SK-N-SH treated with all-trans-retinoic acid at 6 μM for 48 hours (cell line): Measurements from ENCODE around the gene CHKA.
A peak's percentile ranks its signal among the peaks of the same experiment; 100 is the strongest.

Source experiments
- ATAC-seq: fragments of 200-7000 bp; cut with Tn5 transposase; 3 replicates; pipeline ENCODE4 v1.9.1; 2020; ENCODE audit warnings: mild to moderate bottlenecking, moderate library complexity
- ARNTL ChIP-seq: fragments of 450-650 bp; formaldehyde crosslinking; IDR thresholded peaks from 2 replicates; pipeline ENCODE4 v1.5.0; 2020; ENCODE audit warnings: low read depth, mild to moderate bottlenecking, moderate library complexity, borderline replicate concordance
- BACH2 ChIP-seq: fragments of 250-450 bp; sonication (Bioruptor Pico); IDR thresholded peaks from 2 replicates; pipeline ENCODE4 v1.9.0; 2021; ENCODE audit warnings: mild to moderate bottlenecking, borderline replicate concordance
- CREB5 ChIP-seq: fragments of 250-450 bp; sonication (Bioruptor Pico); IDR thresholded peaks from 2 replicates; pipeline ENCODE4 v1.5.1; 2020; ENCODE audit warnings: low read depth, mild to moderate bottlenecking, moderate library complexity
- CSDC2 ChIP-seq: fragments of 250-450 bp; sonication (Bioruptor Pico); IDR thresholded peaks from 2 replicates; pipeline ENCODE4 v1.5.0; 2020; ENCODE audit warnings: mild to moderate bottlenecking, moderate library complexity
- GLIS3 ChIP-seq: fragments of 250-450 bp; sonication (Bioruptor Pico); IDR thresholded peaks from 2 replicates; pipeline ENCODE4 v1.5.0; 2020; ENCODE audit warnings: mild to moderate bottlenecking, moderate library complexity
- OSR1 ChIP-seq: fragments of 250-450 bp; sonication (Bioruptor Pico); IDR thresholded peaks from 2 replicates; pipeline ENCODE4 v1.8.0; 2022; ENCODE audit warnings: moderate library complexity, mild to moderate bottlenecking, inconsistent platforms
- PPARA ChIP-seq: fragments of 250-450 bp; sonication (Bioruptor Pico); IDR thresholded peaks from 2 replicates; pipeline ENCODE4 v1.5.0; 2020; ENCODE audit warnings: mild to moderate bottlenecking, borderline replicate concordance
- RARB ChIP-seq: fragments of 250-450 bp; sonication (Bioruptor Pico); IDR thresholded peaks from 2 replicates; pipeline ENCODE4 v1.8.0; 2021; ENCODE audit warnings: mild to moderate bottlenecking, moderate library complexity
- SNAI2 ChIP-seq: fragments of 250-450 bp; sonication (Bioruptor Pico); IDR thresholded peaks from 2 replicates; pipeline ENCODE4 v1.5.0; 2020; ENCODE audit warnings: mild to moderate bottlenecking, moderate library complexity
- TOX ChIP-seq: fragments of 250-450 bp; sonication (Bioruptor Pico); IDR thresholded peaks from 2 replicates; pipeline ENCODE4 v1.8.0; 2021; ENCODE audit warnings: mild to moderate bottlenecking, moderate library complexity, borderline replicate concordance
- TSHZ2 ChIP-seq: fragments of 250-450 bp; sonication (Bioruptor Pico); IDR thresholded peaks from 2 replicates; pipeline ENCODE4 v1.5.0; 2020; ENCODE audit warnings: mild to moderate bottlenecking, moderate library complexity
- ZC3H10 ChIP-seq: fragments of 250-450 bp; sonication (Bioruptor Pico); IDR thresholded peaks from 2 replicates; pipeline ENCODE4 v1.5.1; 2021; ENCODE audit warnings: mild to moderate bottlenecking, moderate library complexity
- ZFP30 ChIP-seq: fragments of 450-650 bp; formaldehyde crosslinking; IDR thresholded peaks from 2 replicates; pipeline ENCODE4 v1.5.0; 2022; ENCODE audit warnings: mild to moderate bottlenecking, moderate library complexity
- ZNF565 ChIP-seq: fragments of 450-650 bp; formaldehyde crosslinking; conservative IDR thresholded peaks from 2 replicates; pipeline ENCODE4 v1.5.0; 2020; ENCODE audit warnings: low read depth, mild to moderate bottlenecking, moderate library complexity
- ZNF70 ChIP-seq: fragments of 450-650 bp; formaldehyde crosslinking; IDR thresholded peaks from 2 replicates; pipeline ENCODE4 v1.5.0; 2020; ENCODE audit warnings: mild to moderate bottlenecking, moderate library complexity
- TF ChIP-seq, protein P1 (sequence below): fragments of 250-450 bp; sonication (Bioruptor Pico); IDR thresholded peaks from 2 replicates; pipeline ENCODE4 v1.8.0; 2021; ENCODE audit warnings: low read depth, mild to moderate bottlenecking, moderate library complexity, borderline replicate concordance
- TF ChIP-seq, protein P2 (sequence below): fragments of 250-450 bp; sonication (Bioruptor Pico); IDR thresholded peaks from 2 replicates; pipeline ENCODE4 v1.8.0; 2020; ENCODE audit warnings: mild to moderate bottlenecking, moderate library complexity, borderline replicate concordance

The CHKA gene

GRCh38 chr11:68021167-68021787, 99.9 kb downstream of the CHKA start (continued):
- TF ChIP-seq CREB5 (CRISPR knock-in tag), result no peak
- TF ChIP-seq PPARA (CRISPR knock-in tag), result no peak
- TF ChIP-seq CSDC2 (CRISPR knock-in tag), result no peak
- TF ChIP-seq ZNF565 (CRISPR knock-in tag), result no peak

DNA sequence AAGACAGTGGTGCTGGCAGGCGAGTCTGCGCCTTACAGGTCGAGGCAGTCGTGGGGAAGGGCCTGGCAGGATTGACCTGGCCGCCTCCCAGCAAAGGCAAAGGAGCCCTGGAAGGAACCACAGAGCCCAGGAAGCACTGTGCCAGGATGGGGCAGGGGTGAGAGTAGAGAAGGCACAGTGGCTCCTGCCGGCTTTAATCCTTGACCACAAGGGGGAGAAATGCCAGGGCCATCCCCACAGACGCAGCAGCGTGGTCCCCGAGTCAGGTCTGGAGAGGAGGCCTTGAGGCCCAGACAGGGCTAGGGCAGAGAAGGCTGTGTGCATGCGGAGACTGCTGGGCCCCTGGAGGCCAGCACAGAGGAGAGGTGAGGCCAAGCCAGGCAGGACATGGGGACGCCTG, 100.6 kb downstream of the CHKA start:
- TF ChIP-seq ZFP30 (CRISPR knock-in tag) (no peak), RARB (no peak), ZC3H10 (CRISPR knock-in tag) (no peak), TOX (no peak)
- TF ChIP-seq, protein P1, sequence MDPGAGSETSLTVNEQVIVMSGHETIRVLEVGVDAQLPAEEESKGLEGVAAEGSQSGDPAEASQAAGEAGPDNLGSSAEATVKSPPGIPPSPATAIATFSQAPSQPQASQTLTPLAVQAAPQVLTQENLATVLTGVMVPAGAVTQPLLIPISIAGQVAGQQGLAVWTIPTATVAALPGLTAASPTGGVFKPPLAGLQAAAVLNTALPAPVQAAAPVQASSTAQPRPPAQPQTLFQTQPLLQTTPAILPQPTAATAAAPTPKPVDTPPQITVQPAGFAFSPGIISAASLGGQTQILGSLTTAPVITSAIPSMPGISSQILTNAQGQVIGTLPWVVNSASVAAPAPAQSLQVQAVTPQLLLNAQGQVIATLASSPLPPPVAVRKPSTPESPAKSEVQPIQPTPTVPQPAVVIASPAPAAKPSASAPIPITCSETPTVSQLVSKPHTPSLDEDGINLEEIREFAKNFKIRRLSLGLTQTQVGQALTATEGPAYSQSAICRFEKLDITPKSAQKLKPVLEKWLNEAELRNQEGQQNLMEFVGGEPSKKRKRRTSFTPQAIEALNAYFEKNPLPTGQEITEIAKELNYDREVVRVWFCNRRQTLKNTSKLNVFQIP (CRISPR knock-in tag), result no peak
- peak; percentile 84 for ATAC-seq

DNA sequence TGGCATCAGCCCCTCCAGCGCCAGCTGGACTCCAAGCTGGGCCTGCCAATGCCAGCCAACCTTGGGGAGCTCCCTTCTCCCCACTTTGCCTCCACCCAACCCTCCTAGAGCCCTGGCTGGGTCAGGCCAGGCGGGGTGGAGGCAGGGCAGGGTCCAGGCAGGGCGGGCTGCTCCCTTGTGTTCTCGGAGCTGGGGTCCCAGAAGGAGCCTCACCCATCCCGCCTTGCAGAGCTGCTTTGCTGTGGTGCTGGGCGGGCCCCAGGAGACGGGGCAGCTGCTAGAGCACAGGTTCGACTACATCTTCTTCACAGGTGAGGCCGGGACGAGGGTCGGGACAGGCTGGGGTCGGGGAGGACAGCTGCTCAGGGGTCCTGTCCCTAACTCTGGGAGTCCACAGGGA, 101.7 kb downstream of the CHKA start:
- ATAC-seq, result no peak
- TF ChIP-seq, protein P2, sequence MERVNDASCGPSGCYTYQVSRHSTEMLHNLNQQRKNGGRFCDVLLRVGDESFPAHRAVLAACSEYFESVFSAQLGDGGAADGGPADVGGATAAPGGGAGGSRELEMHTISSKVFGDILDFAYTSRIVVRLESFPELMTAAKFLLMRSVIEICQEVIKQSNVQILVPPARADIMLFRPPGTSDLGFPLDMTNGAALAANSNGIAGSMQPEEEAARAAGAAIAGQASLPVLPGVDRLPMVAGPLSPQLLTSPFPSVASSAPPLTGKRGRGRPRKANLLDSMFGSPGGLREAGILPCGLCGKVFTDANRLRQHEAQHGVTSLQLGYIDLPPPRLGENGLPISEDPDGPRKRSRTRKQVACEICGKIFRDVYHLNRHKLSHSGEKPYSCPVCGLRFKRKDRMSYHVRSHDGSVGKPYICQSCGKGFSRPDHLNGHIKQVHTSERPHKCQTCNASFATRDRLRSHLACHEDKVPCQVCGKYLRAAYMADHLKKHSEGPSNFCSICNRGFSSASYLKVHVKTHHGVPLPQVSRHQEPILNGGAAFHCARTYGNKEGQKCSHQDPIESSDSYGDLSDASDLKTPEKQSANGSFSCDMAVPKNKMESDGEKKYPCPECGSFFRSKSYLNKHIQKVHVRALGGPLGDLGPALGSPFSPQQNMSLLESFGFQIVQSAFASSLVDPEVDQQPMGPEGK (CRISPR knock-in tag), result no peak
- TF ChIP-seq, protein P1 (CRISPR knock-in tag), result no peak
- no peak for TF ChIP-seq GLIS3 (CRISPR knock-in tag)
- TF ChIP-seq BACH2 (CRISPR knock-in tag), result no peak
- no peak for TF ChIP-seq ARNTL
- TF ChIP-seq RARB, result no peak
- no peak for TF ChIP-seq ZC3H10 (CRISPR knock-in tag)
- TF ChIP-seq CREB5 (CRISPR knock-in tag), result no peak
- TF ChIP-seq TSHZ2 (CRISPR knock-in tag), result no peak
- TF ChIP-seq OSR1 (CRISPR knock-in tag), result no peak
- no peak for TF ChIP-seq ZNF70
- TF ChIP-seq PPARA (CRISPR knock-in tag), result no peak
- TF ChIP-seq SNAI2 (CRISPR knock-in tag), result no peak
